ENCODE data around the gene RAMACL.
"Not testable (repeated sequence)": the region's sequence is repeated elsewhere in the genome, so short reads cannot be mapped to it uniquely, and the experiment has no call there.

RAMACL gene

DNA sequence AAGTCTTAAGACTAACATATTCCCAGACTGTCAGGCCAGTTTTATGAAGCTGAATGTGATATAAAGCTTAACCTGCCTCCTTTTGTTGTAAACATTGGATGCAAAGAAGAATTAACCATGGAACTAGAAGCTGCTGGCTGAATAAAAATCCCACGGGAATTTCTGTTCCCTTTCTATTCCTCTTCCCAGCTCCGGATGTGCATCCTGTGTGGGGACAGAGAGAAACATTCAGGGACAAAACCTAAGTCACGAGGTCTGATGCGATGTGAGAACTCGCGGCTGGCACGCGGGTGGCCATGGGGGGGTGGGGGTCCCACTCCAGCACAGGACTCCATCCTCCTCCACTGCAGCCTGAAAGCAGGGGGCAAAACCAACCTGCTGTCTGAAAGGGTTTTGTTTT lies 32.2 kb downstream of the RAMACL start:
- no peak for DNase-seq

DNA sequence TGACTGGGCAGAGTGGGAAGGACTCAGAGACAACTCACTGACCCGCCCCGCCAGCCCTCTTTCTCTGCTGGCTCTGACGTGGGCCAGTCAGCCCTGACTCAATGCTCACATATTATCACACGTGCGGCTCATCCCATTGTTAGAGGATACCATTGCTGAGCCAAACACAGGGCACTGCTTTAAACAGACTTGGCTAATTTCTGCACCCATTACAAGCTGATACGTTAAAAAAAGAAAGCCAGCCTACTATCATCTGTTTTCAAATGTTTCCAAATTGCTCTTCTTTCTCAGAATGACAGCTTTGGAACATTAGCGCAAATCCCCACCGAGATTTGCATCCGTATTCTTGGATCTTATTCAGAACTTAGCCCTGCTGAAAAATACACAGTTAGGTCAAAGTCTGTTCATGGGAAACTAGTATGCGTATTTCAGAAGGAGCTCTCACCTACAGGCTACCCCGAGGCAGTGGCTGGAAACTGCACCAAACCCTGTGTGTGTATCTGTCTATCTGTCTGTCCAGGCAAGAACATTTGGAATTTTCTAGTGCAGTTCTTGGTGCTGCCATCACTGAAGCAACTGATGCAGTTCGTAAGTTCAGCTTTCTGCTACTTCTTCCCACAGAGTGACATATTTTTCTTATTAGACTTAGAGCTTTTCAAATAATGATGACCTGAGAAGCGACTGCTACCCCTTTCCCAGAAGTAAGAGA lies 32.8 kb downstream of the RAMACL start:
- DNase-seq, result no peak

DNA sequence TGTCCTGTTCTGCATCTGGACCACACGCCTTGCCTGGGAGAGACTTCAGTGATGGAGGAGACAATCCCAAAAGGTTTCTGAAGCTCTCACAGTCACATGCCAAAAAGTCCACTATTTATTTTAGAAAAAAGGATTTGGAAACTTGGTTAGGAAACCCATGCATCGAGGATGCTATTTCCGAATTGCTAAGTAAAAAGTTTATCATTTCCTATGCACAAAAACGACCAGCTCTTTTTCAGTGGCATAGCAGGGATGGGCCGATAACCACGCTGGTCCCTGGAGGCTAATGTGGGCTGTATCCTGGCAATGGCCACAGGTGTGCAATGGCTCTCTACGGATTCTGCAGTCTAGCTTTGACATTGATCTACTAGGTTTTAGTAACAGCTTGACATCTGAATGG lies 33.9 kb downstream of the RAMACL start:
- no peak for DNase-seq

DNA sequence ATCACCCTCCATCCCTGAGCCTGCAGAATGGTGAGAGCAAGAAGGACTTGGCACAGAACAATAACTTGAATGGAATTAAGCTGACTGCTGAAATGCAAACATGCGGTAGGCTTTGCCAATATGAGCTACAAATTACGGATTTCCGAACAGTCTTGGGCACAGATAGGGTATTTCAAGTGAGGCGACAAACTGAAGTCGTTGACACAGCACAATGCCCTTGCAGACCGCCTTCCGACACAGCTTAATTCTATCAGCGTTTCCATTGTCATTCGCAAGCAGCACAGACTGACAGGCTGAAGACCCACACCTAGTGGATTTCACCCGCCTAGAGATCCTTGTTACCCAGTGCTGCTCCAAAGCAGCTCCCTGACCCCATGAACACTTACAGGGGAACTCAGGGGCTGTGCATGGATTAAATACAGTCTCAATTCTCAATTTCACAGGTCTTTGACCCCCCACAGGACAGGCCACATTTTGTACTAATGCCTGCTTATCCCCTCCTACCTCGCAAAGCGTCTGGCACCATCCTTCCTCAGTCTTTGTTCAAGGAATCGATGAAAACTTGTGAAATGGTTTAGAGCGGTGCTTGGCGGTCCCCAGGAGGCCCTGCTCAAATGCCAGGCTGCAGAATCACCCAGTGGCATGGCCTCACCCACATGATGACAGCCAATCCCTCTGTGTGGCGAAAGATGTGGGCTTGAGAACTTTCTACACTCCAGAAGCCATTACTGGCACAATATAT lies 34.6 kb downstream of the RAMACL start:
- DNase-seq, result no peak

DNA sequence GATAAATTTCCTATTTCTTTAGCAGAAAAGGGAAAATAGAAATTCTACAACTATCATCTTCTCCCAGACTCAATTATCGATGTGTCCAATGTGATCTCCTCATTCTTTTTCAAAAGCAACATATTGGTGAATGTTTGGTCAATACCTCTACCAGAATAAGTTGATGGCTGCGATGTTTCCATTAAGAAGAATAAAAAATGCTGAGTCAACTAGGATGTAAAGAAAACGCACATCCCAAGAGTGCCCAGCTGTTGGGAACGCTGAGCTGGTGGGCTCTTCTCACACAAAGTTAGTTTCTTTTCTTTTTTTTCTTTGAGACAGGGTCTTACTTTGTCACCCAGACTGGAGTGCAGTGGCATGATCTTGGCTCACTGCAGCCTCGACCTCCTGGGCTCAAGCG lies 39.8 kb downstream of the RAMACL start:
- no peak for DNase-seq

DNA sequence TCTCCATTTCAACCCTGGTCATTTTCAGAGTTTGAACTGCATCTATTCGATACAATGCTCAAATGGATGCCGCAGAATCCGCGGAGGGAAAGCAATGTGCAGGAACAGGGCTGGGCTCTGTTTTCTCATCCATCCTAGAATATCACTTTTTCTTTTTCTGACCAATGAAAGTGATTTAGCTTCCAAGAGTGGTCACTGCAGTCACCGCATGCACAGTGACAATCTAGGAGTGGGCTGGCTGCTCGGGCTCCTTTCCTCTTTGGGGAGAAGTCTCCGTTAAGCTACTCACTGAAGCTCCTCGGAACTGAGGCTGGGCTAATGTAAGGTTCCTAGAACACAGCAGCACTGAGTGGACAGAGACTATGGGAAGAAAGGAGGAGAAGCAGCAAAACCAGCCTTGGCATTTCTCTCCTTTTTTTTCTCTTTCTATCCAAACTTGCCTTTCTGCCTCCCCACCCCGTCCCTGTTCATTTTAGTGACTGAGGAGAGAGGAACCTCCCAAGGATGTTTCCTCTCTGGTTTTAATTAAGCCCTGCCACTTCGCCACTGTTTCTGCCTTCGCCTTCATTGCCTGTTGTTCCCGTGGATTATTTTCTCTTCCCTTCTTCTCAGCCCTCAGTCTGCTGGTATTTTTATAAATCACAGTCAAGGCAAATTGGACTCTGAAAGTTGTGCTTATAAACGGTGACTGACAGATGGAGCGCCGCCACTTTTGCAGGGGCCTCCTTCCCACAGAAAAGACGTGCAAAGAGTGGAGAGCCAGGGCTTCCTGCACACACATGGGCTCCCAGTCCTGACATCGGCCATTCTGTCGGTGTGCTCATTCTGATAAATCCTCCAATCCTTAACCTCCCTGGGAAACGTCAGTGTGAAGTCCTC lies 41.1 kb downstream of the RAMACL start:
- no peak for DNase-seq

DNA sequence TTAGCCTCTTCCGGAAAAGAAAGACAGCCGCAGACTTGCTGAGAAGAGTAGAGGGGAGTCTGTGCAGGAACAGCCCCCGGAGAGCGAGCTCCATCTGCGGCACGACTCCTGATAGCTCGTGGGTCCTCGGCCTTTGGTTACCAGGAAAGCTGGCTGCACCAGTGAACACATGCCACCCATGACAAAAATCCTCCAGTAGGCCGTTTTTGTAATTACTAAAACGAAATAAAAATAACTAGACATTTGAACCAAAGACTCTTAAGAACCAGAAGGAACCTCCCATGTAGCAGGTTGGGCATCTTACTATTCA lies 42.2 kb downstream of the RAMACL start:
- DNase-seq, result no peak

DNA sequence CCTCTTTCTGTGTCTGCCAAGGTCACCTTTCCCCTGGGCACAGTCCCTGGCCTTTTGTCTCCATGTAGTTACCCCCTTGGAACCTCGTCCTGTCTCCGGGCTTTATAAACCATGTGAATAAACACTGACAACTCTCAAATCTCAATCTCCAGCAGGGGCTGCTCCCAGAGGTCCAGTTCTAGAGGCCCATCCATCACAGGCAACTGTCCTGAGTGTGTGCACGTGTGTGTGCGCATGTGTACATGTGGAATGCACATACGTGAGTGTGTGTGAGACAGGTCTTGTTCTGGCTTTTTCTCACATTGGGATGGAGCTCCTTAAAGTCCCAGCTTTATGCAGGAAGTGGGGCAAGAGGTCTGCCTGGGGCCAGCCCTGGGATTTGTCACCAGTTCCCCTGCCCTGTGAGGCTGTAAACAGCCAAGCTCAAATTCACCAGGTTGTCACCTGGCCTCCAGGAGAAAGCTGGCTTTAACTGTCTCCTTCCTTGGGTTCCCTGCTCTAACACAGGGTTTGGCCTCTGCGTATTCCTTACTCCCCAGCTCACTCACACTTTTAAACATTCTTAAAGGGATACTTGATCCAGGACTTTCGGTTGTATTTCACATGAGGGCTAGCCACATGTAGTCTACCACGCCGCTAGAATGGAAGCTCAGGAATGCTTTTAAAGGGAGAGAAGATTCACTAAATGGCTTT lies 42.7 kb downstream of the RAMACL start:
- no peak for DNase-seq

DNA sequence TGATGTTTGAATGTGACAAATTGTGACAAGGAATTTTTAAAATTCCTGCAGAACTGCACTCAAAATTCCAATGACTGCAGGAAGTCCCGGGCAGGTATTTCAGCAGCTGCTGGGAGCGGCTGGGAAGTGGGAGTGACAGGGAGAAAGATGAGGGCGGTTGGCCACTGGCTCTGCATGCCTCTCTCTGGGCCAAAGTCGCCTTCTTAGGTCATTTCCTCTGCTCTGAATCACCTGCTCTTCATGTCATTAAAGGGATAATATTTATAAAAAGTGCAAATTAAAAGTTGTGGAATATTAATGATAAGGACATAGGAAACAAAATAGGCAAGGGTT lies 43.9 kb downstream of the RAMACL start:
- no peak for DNase-seq

DNA sequence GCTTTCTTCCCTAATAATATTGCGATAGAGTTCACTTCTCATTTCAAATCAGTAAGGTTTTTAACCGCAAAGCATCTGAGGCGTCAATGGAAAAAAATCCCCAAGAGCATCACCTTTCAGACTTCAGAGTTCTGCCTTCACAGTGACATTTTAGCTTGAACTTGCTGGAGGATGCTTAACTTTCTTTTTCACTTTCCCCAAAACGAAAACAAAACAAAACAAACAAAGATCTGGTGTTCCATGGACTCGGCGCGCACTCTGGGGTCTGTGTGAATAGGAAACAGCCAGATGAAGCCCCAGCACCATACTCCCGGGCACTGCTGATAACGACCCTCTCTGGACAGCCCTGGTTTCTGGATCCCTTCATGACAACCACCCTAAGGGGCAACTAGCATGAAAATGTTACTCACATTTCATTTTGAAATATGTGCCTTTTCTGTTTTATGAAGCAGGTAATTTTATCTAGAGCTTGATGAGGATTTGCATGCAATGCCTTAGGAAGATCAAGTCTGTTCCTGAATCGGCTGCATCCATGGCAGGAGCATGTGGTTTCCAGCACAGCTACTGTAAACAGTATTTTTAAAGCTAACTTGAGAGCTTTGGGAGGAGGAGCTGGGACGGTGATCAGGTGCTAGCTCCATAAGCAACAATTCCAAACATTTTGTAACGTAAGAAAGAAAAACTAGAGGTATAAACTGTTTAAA lies 44.5 kb downstream of the RAMACL start:
- DNase-seq, result no peak

DNA sequence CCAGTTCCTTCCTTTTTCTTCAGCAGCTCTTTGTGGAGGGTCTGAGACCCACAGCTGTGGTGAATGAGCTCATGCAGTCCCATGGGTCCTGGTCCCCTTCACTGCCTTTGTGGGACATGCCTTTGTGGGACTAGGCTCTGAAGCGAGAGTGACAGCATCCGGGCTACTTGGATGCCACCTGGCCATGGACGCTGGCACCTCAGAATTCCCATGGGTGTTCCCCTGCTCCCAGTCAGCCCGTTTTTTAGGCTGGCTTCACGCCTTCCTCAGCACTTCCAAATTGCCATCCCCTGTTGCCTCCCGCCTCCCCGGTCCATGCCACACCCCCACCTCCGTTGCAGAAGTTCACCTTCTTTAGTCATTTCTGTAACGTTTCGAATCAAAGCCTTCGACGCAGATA lies 45.1 kb downstream of the RAMACL start:
- DNase-seq, result no peak

DNA sequence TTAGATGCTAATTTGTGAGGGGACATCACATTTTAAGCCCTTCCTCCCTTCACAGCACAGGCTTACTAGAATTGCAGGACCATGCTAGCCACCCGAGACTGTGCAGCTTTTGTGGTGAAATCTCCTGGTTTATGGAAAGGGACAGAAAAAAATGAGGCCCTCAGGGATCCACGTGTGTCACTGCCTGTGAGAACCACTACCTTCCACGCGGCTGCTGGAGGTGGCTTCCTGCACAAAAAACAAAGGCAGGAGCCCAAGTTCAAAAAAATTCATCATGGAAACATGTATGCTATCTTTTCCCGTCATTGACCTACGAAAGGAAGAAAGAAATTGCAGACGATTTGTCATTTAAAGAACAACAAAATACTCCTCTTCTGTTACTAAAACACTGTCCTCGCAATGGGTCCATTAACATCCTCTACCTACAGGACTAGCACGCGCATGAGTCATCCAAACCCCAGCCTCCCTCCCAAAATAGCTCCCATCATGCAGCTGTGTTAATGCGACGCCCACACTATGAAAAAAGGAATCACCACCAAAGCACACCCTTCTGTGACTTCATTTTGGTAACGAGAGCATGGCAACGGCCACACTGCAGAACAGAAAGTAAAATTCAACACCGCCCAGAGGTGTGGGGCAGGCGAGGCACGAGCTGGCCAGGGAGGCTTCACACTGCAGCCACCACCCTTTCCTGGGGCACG lies 45.7 kb downstream of the RAMACL start:
- no peak for DNase-seq

DNA sequence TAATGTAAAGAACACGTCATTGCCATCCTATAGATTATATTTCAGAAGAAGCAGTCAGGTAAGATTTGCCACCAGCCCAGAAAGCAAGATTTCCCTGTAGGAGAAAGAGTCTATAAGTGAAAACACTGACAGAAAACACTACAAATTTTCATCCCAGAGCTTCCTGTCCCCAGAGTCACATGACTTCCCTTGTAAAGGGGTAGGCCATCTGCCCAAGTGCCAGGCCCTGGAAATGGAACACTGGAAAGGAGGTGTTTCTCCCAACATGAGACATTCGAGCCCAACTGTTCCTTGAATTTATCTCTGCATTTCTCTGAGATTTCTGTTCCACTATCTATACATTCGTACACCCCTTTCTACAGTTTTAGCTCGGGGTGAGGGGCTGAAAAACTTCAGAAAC lies 46.9 kb downstream of the RAMACL start:
- DNase-seq, result no peak

DNA sequence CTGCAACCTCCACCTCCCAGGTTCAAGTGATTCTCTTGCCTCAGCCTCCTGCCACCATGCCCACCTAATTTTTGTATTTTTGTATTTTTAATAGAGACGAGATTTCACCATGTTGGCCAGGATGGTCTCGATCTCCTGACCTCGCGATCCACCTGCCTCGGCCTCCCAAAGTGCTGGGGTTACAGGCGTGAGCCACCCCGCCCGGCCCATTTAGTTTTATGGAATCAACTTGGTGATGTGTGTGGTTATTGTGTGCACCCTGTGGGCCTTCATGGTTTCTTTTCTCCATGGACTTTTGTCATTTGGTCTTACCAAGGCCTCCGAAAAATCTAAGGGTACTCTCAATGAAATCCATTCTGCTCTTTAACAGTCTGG lies 47.5 kb downstream of the RAMACL start:
- DNase-seq, result not testable (repeated sequence)

DNA sequence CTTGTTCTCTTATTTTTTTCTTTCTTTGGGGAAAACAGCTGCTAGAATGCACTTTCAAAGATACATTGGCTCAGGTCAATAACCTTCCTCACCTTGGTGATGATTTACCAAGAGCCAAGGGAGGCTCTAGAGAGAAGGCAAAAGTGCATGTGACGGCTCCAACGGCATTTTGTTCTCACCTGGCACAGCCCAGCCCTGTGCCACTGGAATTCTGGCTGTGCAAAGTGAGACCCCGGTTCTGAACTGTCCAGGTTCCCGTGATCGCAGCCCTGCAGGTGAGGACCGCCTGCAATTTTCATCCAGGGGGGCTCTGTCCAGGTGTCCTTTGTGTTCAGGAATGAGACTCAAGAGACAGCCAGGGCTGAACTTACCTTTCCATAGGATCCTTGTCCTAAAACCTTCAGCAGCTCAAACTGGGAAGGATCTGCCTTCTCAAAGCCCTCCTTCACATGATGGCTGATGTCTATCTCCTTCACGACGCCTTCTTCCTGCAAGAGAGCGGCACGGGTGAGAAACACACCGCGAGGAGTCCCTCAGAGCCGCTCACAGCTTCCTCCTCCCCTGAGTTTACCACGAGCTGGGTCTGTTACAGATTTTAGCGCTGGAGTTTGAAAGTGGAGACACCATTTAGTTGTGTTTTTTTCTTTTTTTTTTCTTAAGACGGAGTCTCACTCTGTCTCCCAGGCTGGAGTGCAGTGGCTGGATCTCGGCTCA lies 48.0 kb downstream of the RAMACL start:
- no peak for DNase-seq

DNA sequence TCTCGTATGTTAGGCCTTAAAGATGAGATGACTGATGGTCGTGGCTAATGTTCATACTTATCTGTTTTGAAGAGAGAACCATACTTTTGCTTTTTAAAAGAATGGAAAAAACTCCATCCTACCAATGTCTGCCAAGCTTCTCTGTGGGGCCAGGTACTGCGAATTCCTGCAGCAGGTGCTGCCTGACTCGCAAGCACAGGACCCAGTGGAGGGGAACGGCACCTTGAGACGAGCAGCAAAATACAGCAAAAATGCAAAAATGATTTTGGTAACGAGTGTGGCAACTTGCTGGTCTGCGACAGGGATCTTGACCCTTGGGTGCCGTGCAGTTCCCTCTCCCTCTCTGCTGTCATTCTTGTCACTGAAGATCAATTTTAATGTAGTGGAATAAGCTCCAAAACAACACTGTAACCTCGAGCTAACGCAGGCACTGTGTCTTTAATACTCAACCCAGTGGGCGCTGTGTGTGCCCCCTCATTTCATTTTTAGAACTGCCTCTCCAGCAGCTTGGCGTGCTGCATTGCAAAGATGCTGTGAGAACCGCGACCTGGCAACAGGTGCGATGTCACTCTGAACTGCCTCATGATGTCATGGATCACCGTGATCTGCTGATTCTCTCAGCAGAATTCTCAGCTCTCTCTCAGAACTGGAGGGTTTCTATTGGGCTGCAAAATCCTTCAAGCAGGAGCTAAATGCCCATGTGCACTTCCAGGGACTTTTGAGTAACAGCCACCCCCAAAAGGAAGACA lies 51.6 kb downstream of the RAMACL start:
- no peak for DNase-seq

DNA sequence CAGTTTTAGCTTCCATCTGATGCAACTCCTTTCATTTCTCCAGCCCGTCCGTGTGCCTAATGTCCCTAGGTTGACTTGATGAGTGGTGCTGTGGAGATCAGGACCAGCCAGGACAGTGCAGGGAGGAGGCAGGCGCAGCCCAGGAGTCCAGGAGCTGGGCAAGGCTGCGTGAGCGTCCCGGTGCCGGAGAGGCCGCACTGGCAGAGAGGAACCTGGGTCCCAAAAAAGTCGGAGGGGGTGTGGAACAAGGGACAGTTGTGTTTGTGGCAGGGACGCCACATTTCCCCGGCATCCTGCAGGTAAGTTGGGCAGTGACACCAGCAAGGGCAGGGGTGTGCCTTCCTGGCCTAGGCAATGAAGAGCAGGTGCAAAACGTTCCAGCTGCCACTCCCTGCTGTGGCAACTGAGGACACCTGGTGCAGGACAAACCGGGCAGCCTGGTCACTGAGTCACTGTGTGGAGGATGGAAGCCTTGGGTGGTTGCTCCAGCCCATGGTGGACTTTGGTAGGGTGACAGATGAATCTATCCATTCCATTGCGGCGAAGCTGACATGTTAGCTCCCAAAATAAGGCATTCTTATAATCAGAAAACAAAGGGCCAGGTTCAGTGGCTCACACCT lies 53.2 kb downstream of the RAMACL start:
- DNase-seq, result no peak

All from T1000 (cell line).